ENCODE results near the gene IL6R. TPM values are rescaled to one million over a fixed set of nuclear protein-coding genes. Genes with fewer than 3 reads are reported as not detected.
A peak's percentile ranks its signal among the peaks of the same experiment; 100 is the strongest.

IL6R gene
- total RNA-seq, 2 donors from 2014 or later, result 31.7 to 38.2 TPM

DNA sequence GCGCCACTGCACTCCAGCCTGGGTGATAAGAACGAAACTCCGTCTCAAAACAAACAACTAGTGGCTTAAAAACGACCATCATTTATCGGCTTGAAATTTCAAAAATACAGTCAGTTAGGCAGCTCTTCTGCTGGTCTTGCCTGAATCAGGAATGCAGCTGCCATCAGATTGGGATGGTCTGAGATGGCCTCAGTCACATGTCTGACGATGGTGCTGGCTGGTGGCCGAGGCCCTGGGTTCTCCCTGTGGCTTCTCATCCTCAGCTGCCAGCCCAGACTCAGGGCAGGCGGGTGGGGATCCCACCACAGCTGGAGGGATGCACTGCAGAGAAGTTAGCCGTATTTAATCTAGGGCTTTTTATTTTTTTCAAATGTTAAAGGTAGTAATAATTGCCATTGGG, 31.3 kb downstream of the IL6R start:
- Histone ChIP-seq H3K4me3 (no peak overlapping the region), H3K27me3 (no peaks in the 10 kb centered on the region), H3K9ac (ENCODE audit: low read depth in 2 of 2, low read length in 2 of 2) (no peak overlapping the region), H3K4me1 (peaks cover 5% of the 10 kb centered on the region), H3K9me3 (no peaks in the 10 kb centered on the region), H3K36me3 (no peaks in the 10 kb centered on the region), H3K27ac (no peak overlapping the region)
- no peak for DNase-seq
- TF ChIP-seq, protein P1, sequence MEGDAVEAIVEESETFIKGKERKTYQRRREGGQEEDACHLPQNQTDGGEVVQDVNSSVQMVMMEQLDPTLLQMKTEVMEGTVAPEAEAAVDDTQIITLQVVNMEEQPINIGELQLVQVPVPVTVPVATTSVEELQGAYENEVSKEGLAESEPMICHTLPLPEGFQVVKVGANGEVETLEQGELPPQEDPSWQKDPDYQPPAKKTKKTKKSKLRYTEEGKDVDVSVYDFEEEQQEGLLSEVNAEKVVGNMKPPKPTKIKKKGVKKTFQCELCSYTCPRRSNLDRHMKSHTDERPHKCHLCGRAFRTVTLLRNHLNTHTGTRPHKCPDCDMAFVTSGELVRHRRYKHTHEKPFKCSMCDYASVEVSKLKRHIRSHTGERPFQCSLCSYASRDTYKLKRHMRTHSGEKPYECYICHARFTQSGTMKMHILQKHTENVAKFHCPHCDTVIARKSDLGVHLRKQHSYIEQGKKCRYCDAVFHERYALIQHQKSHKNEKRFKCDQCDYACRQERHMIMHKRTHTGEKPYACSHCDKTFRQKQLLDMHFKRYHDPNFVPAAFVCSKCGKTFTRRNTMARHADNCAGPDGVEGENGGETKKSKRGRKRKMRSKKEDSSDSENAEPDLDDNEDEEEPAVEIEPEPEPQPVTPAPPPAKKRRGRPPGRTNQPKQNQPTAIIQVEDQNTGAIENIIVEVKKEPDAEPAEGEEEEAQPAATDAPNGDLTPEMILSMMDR (IDR thresholded peaks at IDR 0.05), result no peak
- intact Hi-C loops (cut with DNase I), result no loop called here

GRCh38 chr1:154440036-154440804, 35.1 kb downstream of the IL6R start:
- Histone ChIP-seq H3K4me3 (no peak overlapping the region), H3K27ac (peak overlapping the region; percentile 35), H3K9me3 (no peaks in the 10 kb centered on the region), H3K9ac (ENCODE audit: low read depth in 2 of 2, low read length in 2 of 2) (no peak overlapping the region), H3K4me1 (peaks cover 5% of the 10 kb centered on the region), H3K36me3 (no peaks in the 10 kb centered on the region), H3K27me3 (no peaks in the 10 kb centered on the region)
- intact Hi-C loops (cut with DNase I), result no loop called here
- TF ChIP-seq, protein P1 (IDR thresholded peaks at IDR 0.05), result no peak
- DNase-seq, result no peak

- H3K36me3 ChIP-seq, result no peaks in the 10 kb centered on the region
- intact Hi-C loops (cut with DNase I), result no loop called here
- peaks cover 5% of the 10 kb centered on the region for H3K4me1 ChIP-seq
- H3K4me3 ChIP-seq, result no peak overlapping the region
- H3K9me3 ChIP-seq, result no peaks in the 10 kb centered on the region
- DNase-seq, result no peak
- no peaks in the 10 kb centered on the region for H3K27me3 ChIP-seq
- TF ChIP-seq, protein P1 (IDR thresholded peaks at IDR 0.05), result no peak
- peak overlapping the region in 1 of 2 donors; percentile 26 for H3K9ac ChIP-seq (ENCODE audit: low read depth in 2 of 2, low read length in 2 of 2)
- H3K27ac ChIP-seq, result no peak overlapping the region
Measured at GRCh38 chr1:154441241-154441888, 36.2 kb downstream of the IL6R start.

GRCh38 chr1:154442006-154442740, 37.0 kb downstream of the IL6R start:
- Histone ChIP-seq H3K4me1 (peaks cover 5% of the 10 kb centered on the region), H3K27me3 (no peaks in the 10 kb centered on the region), H3K9ac (ENCODE audit: low read depth in 2 of 2, low read length in 2 of 2) (no peak overlapping the region), H3K36me3 (no peaks in the 10 kb centered on the region), H3K9me3 (no peaks in the 10 kb centered on the region), H3K27ac (no peak overlapping the region), H3K4me3 (no peak overlapping the region)
- intact Hi-C loops (cut with DNase I), result no loop called here
- no peak for DNase-seq
- TF ChIP-seq, protein P1 (IDR thresholded peaks at IDR 0.05), result peak; percentile 36

DNA sequence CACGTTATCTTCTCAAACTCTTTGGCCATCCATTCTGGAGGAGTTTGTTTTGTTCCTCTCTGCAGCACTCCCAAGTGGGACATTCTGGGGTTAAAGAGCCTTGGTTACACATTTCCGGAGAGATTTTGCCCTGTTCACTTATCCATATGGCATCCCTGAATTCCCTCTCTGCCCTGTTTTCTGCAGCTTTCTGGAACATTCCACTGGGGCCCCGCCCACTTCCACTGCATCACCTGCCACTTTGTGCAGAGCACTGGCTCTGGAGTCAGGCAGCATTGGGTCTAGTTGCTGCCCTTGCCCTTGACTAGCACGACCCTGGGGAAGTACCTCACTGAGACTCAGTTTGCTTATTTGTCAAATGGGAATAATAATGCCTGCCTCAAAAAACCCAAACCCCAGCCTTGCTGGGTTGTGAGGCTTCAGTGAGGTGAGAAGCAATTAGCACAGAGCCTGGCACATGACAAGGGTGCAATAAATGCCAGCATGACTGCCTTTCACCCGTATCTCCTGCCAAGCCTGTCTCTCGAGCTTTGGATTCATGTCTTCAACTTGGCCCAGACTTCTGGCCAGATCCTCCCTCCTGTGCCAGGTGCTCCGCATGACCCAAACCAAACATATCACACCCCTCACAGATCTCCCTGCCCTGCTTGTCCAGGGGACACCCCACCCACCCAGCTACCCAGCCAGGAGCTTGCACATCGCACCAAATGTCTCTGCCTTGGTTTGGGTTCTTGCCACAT, 38.3 kb downstream of the IL6R start:
- H3K9me3 ChIP-seq, result no peaks in the 10 kb centered on the region
- no peak overlapping the region for H3K4me3 ChIP-seq
- no peaks in the 10 kb centered on the region for H3K27me3 ChIP-seq
- TF ChIP-seq, protein P1 (IDR thresholded peaks at IDR 0.05), result no peak
- no peak overlapping the region for H3K27ac ChIP-seq
- peak; percentile 58 for DNase-seq
- H3K36me3 ChIP-seq, result no peaks in the 10 kb centered on the region
- H3K9ac ChIP-seq (ENCODE audit: low read depth in 2 of 2, low read length in 2 of 2), result peak overlapping the region in 1 of 2 donors; percentile 5
- intact Hi-C loops (cut with DNase I), result no loop called here
- peaks cover 5% of the 10 kb centered on the region for H3K4me1 ChIP-seq
